NCI-H748 (cell line): ENCODE results near the gene PHLDA1.

ENCODE experiments used
- DNase-seq: peaks from one replicate; lab custom pipeline; 2025; ENCODE audit not compliant: unreplicated experiment; lab: John Stamatoyannopoulos, UW

PHLDA1 gene

DNA sequence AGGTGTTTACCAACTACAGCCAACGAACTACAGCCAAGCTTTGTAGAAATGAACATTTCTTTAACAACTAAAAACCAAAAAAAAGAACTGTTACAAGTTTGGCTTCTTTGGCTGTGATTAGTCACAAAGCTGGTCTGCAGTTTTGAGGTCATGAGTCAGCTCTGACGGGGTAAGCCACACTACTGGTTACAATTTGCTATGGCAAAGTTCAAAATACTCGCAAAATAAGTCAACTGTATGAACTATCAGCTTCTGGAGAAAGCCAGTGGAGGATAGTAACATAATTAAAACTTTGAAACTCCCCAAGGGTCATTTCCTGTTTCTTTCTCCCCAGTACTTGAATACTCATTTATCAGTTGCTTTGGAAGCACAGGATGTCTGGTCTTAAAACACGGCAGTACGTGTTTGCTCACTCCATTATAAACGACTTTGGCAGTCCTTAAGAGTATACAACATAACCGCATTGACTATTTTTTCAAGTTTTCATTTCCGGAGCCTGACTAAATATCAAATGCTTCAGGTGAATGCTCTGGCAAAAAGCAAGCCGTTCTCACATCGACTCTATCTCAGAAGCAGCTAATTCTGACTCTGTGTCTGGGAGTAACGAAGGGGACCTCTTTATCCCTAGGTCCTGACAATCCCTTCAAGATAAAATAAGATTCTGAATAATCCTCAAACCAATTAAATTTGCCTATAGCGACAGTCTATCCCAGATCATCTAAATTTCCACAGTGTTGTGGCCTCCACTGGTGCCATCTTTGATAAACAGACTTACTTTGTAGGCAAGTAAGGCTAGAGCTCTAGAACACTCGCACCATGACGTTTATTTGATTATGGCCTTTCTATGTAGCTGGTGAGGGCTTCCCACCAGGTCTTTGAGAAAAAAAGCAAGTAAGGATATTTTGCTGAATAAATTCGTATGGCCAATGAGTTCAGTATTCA is 10.6 kb downstream of the PHLDA1 start:
- DNase-seq: no peak

- no peak for DNase-seq
Observed at GRCh38 chr12:76020281-76020680, 11.3 kb downstream of the PHLDA1 start.

GRCh38 chr12:76018672-76019071 is 12.9 kb downstream of the PHLDA1 start:
- DNase-seq: no peak

DNA sequence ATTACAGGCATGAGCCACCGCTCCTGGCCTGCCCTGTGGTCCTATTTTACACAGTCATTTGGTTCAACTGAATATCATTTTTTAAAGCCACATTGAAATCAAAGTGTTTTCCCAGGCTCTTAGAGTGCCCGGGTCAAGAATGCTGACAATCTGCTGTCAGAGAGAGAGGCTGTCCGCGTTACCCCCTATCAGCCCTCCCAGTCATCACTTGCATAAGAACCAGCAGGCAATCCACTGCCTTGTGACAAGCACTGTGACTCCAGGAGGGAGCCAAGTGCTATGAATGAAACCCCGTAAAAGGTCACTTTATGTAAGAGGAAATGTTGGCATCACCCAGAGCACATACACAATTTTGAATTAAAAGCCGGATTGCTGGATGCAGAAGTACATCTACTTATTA is 13.5 kb downstream of the PHLDA1 start:
- DNase-seq: no peak

GRCh38 chr12:76014007-76014406 is 17.6 kb downstream of the PHLDA1 start:
- no peak for DNase-seq

- no peak for DNase-seq
Observed at GRCh38 chr12:76013603-76014002, 18.0 kb downstream of the PHLDA1 start.

DNA sequence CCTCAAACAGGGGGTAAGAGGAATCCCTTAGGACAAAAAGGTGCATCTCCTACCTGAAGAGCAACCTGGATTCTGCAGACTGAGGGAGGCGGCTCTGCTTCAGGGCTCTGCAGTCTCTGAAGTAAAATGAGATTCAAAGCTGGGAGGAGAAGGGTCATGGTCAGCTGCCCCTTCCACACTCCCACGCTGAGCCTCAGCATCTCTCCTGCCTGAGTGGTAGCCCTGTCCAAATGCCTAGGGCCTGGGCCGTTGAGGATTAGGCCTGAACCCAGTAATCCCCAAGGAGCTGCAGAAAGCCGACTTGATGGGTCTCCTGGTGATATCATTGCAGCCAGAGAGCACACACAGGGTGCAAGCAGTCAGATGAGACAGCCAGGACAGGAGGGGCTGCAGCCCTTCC is 18.9 kb downstream of the PHLDA1 start:
- no peak for DNase-seq

DNA sequence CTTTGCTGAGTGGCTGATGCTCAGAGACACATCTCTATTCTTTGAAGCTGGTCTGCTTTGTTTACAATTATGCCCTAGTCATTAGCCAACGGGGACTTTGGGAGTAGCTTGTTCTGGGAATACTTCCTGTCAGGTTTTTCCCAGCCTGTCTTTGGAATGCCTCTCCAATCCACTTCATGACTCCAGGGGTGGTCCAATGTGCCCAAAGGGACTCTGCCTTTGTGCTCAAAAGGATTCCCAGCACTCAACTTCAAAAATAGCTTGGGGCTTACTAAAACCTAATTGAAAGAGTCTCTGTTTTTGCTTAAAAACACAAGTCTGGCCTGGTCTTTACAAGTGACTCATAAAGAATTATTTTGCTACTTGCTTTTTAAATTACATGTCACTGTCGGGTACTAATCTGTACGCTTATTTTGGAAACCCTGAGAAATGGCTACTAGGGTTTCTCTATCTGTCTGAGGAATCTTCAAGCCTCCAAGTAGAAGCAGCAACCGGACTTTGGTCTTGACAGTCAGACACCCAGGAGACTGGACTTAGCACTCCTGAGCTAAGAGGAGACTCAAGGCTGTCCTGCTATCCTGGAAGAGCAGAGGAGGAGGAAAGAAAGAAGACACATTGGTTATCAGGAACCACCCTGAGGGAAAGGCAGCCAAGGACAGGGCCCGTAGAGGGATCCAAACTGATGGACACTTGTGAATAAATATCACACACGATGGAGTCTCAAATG is 20.7 kb downstream of the PHLDA1 start:
- peak; percentile 51 for DNase-seq

- no peak for DNase-seq
Observed at GRCh38 chr12:76008428-76008827, 23.1 kb downstream of the PHLDA1 start.

- no peak for DNase-seq
Observed at GRCh38 chr12:76007640-76008039, 23.9 kb downstream of the PHLDA1 start.

DNA sequence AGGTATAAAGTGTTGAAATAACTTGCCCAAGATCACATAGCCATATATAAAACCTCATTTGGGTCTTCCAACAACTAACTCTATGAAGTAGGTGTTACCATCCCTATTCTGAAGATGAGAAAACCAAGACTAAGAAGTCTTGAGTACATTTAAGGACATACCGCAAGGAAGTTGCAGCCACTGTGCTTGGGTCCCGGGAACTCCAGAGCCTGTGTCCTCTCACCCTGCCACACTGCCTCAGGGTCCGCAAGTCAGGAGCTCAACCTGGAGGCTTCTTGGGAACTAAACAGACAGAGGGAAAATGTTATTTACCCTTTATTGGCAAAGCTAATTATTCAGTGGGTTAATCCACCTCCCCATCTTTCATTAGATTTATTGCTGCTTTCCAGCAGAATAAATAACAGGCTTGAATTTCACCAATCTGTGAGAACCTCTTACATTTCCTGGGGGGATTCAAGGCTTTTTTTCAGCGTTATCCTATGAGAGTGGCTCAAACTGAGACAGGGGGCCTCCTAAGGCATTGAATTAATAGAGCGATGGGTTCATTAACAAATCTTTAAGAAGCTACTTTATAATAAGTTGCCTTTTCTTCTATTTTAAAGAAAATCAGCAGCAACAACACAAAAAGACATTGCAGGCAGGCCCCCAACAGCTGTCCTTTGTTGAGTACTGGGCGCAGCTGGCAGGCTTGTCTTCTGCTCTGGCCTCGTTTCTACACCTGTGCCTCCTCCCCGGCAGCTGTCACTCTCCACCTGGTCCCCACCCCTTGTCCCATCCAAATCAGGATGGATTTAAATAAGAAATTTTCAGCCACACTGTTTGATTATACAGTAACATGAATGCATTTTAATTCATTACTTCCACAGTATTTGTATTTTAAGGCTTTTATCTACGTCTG is 25.3 kb downstream of the PHLDA1 start:
- peak; percentile 61 for DNase-seq

DNA sequence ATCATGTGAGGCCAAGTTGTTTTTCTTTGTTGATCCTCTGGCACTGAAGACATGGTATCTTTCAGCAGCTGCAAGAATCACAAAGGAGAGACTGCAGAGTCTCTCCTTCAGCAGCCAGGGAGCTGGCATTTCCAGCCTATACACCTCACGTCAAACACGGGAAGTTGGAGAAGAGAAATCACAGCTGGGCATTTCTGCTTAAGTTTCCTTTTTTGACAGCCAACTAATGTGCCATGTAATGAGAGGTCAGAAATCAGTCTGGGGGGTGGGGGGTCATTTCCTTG is 28.3 kb downstream of the PHLDA1 start:
- no peak for DNase-seq

- no peak for DNase-seq
Observed at GRCh38 chr12:76002598-76003354, 28.8 kb downstream of the PHLDA1 start.

GRCh38 chr12:75998292-75999063 is 33.1 kb downstream of the PHLDA1 start:
- no peak for DNase-seq

DNA sequence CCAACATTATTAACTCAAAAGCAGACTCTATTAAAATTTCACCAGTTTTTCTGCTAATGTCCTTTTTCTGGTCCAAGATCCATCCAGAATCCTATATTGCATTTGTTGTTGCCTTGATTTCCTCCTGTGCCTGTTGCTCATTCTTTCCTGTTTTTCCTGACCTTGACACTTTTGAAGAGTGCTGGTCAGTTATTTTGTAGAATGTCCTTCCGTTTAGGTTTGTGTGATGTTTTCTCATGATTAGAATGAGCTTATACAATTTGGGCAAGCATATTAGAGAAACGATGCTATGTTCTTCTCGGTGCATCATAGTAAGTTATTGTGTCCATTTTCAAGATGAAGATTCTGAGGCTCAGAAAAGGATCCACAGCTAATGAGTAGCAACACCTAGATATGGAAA is 33.9 kb downstream of the PHLDA1 start:
- no peak for DNase-seq

- DNase-seq: no peak
Observed at GRCh38 chr12:75996861-75997447, 34.6 kb downstream of the PHLDA1 start.

DNA sequence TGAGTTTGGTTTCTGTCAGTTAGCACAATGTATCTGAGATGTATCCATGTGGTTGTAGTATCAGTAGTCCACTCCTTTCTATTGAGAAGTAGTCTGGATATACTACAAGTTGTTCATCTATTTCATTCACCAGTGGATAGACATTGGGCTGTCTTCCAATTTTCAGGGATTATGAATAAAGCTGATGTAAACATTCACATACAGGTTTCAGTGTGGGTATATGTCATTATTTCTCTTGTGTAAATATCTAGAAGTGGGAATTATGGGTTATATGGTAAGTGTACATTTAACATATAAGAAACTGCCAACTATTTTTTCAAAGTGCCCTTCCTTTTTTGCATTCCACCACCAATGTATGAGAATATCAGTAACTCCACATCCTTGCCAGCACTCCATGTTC is 35.9 kb downstream of the PHLDA1 start:
- no peak for DNase-seq

GRCh38 chr12:75994069-75994740 is 37.4 kb downstream of the PHLDA1 start:
- no peak for DNase-seq

DNA sequence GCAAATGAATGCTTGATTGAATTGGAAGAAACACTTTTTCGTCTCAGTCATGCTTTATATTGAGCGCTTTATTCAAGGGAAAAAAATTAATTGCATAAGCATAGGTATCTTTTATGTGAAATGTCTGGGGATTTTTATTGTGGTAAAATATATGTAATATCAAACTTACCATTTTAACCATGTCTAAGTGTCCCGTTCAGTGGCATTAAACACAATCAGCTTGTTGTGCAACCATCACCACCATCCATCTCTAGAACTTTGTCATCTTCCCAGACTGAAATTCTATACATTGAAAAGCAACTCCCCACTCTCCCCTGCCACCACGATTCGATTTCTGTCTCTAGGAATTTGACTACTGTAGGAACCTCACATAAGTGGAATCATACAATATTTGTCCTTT is 39.8 kb downstream of the PHLDA1 start:
- DNase-seq: no peak
